Ascending aorta (tissue), 2 donors: ENCODE measurements around the gene RSPH9. TPM values are rescaled to one million over a fixed set of nuclear protein-coding genes. Genes with fewer than 3 reads are reported as not detected.
A peak's percentile ranks its signal among the peaks of the same experiment; 100 is the strongest.
"Not testable (repeated sequence)": the region's sequence is repeated elsewhere in the genome, so short reads cannot be mapped to it uniquely, and the experiment has no call there.

ENCODE experiments used
- DNase-seq, 2 donors: peaks; one replicate each; pipeline ENCODE4 v3.0.0-alpha.2; 2019; ENCODE audit warnings: low spot score in 2 of 2
- H3K27ac ChIP-seq, 2 donors: fragments of 200-600 bp; sonication (generic); one replicate each; pipeline ENCODE4 v1.5.1; 2016 to 2017; ENCODE audit warnings: mild to moderate bottlenecking in 1 of 2
- H3K27me3 ChIP-seq: fragments of 200-600 bp; sonication (generic); one replicate; pipeline ENCODE4 v1.5.1; 2017
- H3K36me3 ChIP-seq, 2 donors: fragments of 200-600 bp; sonication (generic); one replicate each; pipeline ENCODE4 v1.5.1; 2016
- H3K4me1 ChIP-seq, 2 donors: fragments of 200-600 bp; sonication (generic); one replicate each; pipeline ENCODE4 v1.5.1; 2016 to 2017; ENCODE audit warnings: mild to moderate bottlenecking in 1 of 2
- H3K4me3 ChIP-seq, 2 donors: fragments of 200-600 bp; sonication (generic); one replicate each; pipeline ENCODE4 v1.5.1; 2016 to 2017; ENCODE audit warnings: mild to moderate bottlenecking in 1 of 2
- H3K9me3 ChIP-seq, 2 donors: fragments of 200-600 bp; sonication (generic); one replicate each; pipeline ENCODE4 v1.5.1; 2016
- CTCF ChIP-seq, 3 experiments: fragments of 200-600 bp in 2 of 3; fragments of 450-650 bp in 1 of 3; sonication (generic) in 2 of 3; IDR thresholded peaks; one replicate each; pipeline ENCODE4 v1.5.1; 2016 to 2019; ENCODE audit warnings: antibody characterized with exemption in 3 of 3, mild to moderate bottlenecking in 1 of 3, moderate library complexity in 1 of 3
- intact Hi-C: fragments of 100-400 bp; cut with DNase I; formaldehyde crosslinking; loops from one replicate; pipeline ENCODE4 v1.15.1; 2023
- total RNA-seq: library from RNA; depleted of rRNA; stranded (reverse); fragments of >200 nt; gene quantifications from one replicate; pipeline ENCODE4 v1.1.0, GENCODE V29; 2016

RSPH9 gene
- total RNA-seq, 1 donor from 2014 or later, result not detected

GRCh38 chr6:43629505-43630300, 15.1 kb upstream of the RSPH9 start:
- Histone ChIP-seq H3K36me3 (peaks cover 14 to 15% of the 10 kb centered on the region in 2 donors), H3K27ac (peak overlapping the region; percentile 97 to 98), H3K9me3 (no peaks in the 10 kb centered on the region), H3K27me3 (no peaks in the 10 kb centered on the region), H3K4me3 (peak overlapping the region; percentile 97 to 99), H3K4me1 (peaks cover 5 to 19% of the 10 kb centered on the region in 2 donors)
- DNase-seq, result peak; percentile 86 to 98
- no peak for TF ChIP-seq CTCF (IDR thresholded peaks at IDR 0.05)
- intact Hi-C loops, result loop anchor here (1.0 to 10.0 kb wide), 9 partner anchors 39 to 1845 kb away; partner anchors contain the start of genes CDC5L, MRPL14, POLR1C and PRICKLE4

GRCh38 chr6:43630980-43631619, 13.7 kb upstream of the RSPH9 start:
- intact Hi-C loops, result loop anchor here (2.0 kb wide), 2 partner anchors 38 to 262 kb away; partner anchors contain the start of gene ZNF318
- H3K27me3 ChIP-seq, result no peaks in the 10 kb centered on the region
- H3K27ac ChIP-seq, result peak overlapping the region in 1 of 2 donors; percentile 50
- peaks cover 5 to 19% of the 10 kb centered on the region in 2 donors for H3K4me1 ChIP-seq
- no peak for DNase-seq
- H3K9me3 ChIP-seq, result no peaks in the 10 kb centered on the region
- no peak overlapping the region for H3K4me3 ChIP-seq
- no peak for TF ChIP-seq CTCF (IDR thresholded peaks at IDR 0.05)
- H3K36me3 ChIP-seq, result peaks cover under 1 to 1% of the 10 kb centered on the region in 2 donors

- DNase-seq, H3K27me3 ChIP-seq, H3K4me3 ChIP-seq, intact Hi-C loops, H3K36me3 ChIP-seq, H3K9me3 ChIP-seq, H3K27ac ChIP-seq: not testable (repeated sequence)
- peaks cover 0 to 17% of the 10 kb centered on the region in 2 donors for H3K4me1 ChIP-seq
Observed at GRCh38 chr6:43633002-43633401, 11.8 kb upstream of the RSPH9 start.

GRCh38 chr6:43634702-43635303, 10.0 kb upstream of the RSPH9 start:
- Histone ChIP-seq H3K4me1 (peaks cover 0 to 17% of the 10 kb centered on the region in 2 donors), H3K36me3 (peaks cover 5 to 19% of the 10 kb centered on the region in 2 donors), H3K27me3 (no peaks in the 10 kb centered on the region), H3K9me3 (no peaks in the 10 kb centered on the region), H3K4me3 (peak overlapping the region in 1 of 2 donors; percentile 91), H3K27ac (peak overlapping the region in 1 of 2 donors; percentile 86)
- no peak for DNase-seq
- TF ChIP-seq CTCF (IDR thresholded peaks at IDR 0.05), result no peak
- intact Hi-C loops, result no loop called here

- Histone ChIP-seq H3K4me1 (peaks cover 0 to 14% of the 10 kb centered on the region in 2 donors), H3K36me3 (peaks cover 14 to 27% of the 10 kb centered on the region in 2 donors), H3K4me3 (peak within 1 kb of the TSS; percentile 89 to 91), H3K27me3 (no peaks in the 10 kb centered on the region), H3K27ac (peak within 1 kb of the TSS; percentile 80 to 86), H3K9me3 (no peaks in the 10 kb centered on the region)
- intact Hi-C loops, result no loop called here
- no peak for TF ChIP-seq CTCF (IDR thresholded peaks at IDR 0.05)
- DNase-seq, result peak; percentile 39 to 89
Observed at GRCh38 chr6:43635387-43636307, 9.2 kb upstream of the RSPH9 start, which contains the start of gene MAD2L1BP. MAD2L1BP (plus strand) TSS chr6:43635840; CDS start chr6:43635876, 36 bp downstream.
